Erythroblast (primary cell): ENCODE data around the gene CHST9.

Experiments used
- GATA1 ChIP-seq: IDR thresholded peaks from 2 replicates; pipeline ENCODE4 v1.6.1; 2011; ENCODE audit warnings: low read depth, mild to moderate bottlenecking, control low read depth, low read length, moderate library complexity
- POLR2A ChIP-seq: IDR thresholded peaks from 2 replicates; pipeline ENCODE4 v1.6.1; 2011; ENCODE audit warnings: mild to moderate bottlenecking, low read length

DNA sequence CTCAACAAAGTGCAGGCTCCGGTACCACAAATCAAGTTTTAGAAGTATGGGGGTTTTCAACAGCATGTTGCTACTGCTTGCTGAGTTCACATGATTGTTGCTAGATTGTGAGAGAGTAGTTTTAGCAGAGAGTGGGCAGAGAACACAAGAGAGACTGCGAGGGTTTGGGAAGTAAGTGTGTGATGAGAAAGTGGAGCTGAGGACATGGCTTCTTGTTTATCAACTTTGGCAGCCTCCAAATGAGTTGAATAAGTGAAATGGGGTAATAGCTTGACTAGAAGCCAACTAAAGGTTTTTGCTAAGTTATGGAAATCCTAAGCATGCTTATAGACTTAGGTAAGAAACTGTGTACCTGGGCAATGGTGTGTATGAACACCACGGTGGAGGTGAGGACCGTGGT lies 135.1 kb downstream of the CHST9 start:
- TF ChIP-seq POLR2A (no peak), GATA1 (no peak)
